Smooth muscle cell (in vitro differentiated cells): Measurements from ENCODE around the gene B3GAT1. TPM values are rescaled to one million over a fixed set of nuclear protein-coding genes. Genes with fewer than 3 reads are reported as not detected.

ENCODE experiments used
- DNase-seq: peaks from one replicate; lab custom pipeline; 2025; ENCODE audit not compliant: unreplicated experiment; lab: John Stamatoyannopoulos, UW
- H2AFZ ChIP-seq: fragments of 200-600 bp; sonication (generic); 2 replicates; pipeline ENCODE4 v1.6.0; 2016; ENCODE audit warnings: antibody characterized with exemption, low read depth, mild to moderate bottlenecking
- H3F3A ChIP-seq: fragments of 200-600 bp; sonication (generic); 2 replicates; pipeline ENCODE4 v1.6.0; 2017; ENCODE audit warnings: antibody characterized with exemption, low read depth
- H3K27ac ChIP-seq: fragments of 200-600 bp; sonication (generic); 2 replicates; pipeline ENCODE4 v1.5.1; 2016; ENCODE audit warnings: low read depth, mild to moderate bottlenecking
- H3K27me3 ChIP-seq: fragments of 200-600 bp; sonication (generic); 2 replicates; pipeline ENCODE4 v1.6.1; 2016; ENCODE audit warnings: low read depth, mild to moderate bottlenecking
- H3K36me3 ChIP-seq: fragments of 200-600 bp; sonication (generic); 2 replicates; pipeline ENCODE4 v1.5.1; 2016; ENCODE audit warnings: low read depth
- H3K4me1 ChIP-seq: fragments of 200-600 bp; sonication (generic); 2 replicates; pipeline ENCODE4 v1.5.1; 2016; ENCODE audit warnings: low read depth
- H3K4me2 ChIP-seq: fragments of 200-600 bp; sonication (generic); 2 replicates; pipeline ENCODE4 v1.6.0; 2016; ENCODE audit warnings: mild to moderate bottlenecking
- H3K4me3 ChIP-seq: fragments of 200-600 bp; sonication (generic); 2 replicates; pipeline ENCODE4 v1.5.1; 2016; ENCODE audit warnings: mild to moderate bottlenecking
- H3K79me2 ChIP-seq: fragments of 200-600 bp; sonication (generic); 2 replicates; pipeline ENCODE4 v1.6.0; 2016; ENCODE audit warnings: low read depth, mild to moderate bottlenecking
- H3K9ac ChIP-seq: fragments of 200-600 bp; sonication (generic); 2 replicates; pipeline ENCODE4 v1.6.0; 2016; ENCODE audit warnings: low read depth
- H3K9me3 ChIP-seq: fragments of 200-600 bp; sonication (generic); replicated peaks from 2 replicates; pipeline ENCODE4 v1.5.1; 2016; ENCODE audit warnings: low read depth
- H4K20me1 ChIP-seq: fragments of 200-600 bp; sonication (generic); 2 replicates; pipeline ENCODE4 v1.6.0; 2016; ENCODE audit warnings: low read depth
- WGBS: methylation state at CpG from one replicate; pipeline ENCODE4 v1.1.7; 2016; ENCODE audit warnings: low lambda C conversion rate; 5-methylcytosine and 5-hydroxymethylcytosine counted together
- polyA plus RNA-seq: library from polyadenylated mRNA; unstranded; fragments of >200 nt; fragmentation: Nextera tagmentation; extraction: Ambion mirVana; gene quantifications from 2 replicates; pipeline ENCODE4 v1.2.1, GENCODE V29; 2016
- total RNA-seq: library from RNA; depleted of rRNA; stranded (reverse); fragments of >200 nt; gene quantifications from 2 replicates; pipeline ENCODE4 v1.2.3, GENCODE V29; 2014
- TF ChIP-seq, protein P1 (sequence below): fragments of 200-600 bp; sonication (generic); IDR thresholded peaks from 2 replicates; pipeline ENCODE4 v1.5.1; 2017; ENCODE audit warnings: borderline replicate concordance, mild to moderate bottlenecking, antibody characterized with exemption; ENCODE audit not compliant: insufficient read depth, poor library complexity, severe bottlenecking

The B3GAT1 gene
- total and polyA plus RNA-seq, 2 experiments from 2014 or later: not detected

DNA sequence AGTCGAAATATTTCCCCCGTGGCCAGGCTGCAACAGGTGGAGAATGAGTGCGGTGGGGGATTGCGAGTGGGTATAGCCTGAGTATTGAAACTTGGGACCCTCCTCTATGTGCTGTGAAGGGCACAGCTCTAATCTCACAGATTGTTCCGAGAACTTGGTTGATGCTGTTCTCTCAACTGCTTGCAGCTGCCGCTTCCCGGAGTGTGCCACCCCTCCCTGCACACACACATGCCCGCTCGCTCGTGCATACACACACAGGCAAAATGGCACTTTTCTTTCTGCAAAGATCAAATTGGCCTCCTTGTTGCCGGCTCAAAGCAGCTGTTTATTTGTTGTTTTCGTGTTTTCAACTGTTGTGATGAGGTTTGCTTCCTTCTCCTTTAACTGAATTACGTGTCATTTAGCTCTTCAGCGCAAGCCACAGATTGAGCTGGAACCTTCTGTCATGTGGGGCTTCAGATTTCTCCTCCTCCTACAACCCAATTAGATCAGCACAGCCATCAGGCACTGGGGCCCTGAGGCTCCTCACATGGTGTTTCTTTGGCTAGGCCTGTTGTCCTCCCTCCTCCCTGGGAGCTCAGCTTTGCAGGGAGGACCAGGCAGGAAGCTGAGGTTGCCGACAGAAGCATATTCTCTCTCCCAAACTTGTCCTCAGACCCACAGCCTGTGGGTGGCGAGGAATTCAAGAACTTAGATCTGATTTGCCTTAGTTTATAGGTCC lies 13.9 kb upstream of the B3GAT1 start:
- H4K20me1 ChIP-seq: no peaks in the 10 kb centered on the region
- H3K36me3 ChIP-seq: no peaks in the 10 kb centered on the region
- TF ChIP-seq, protein P1, sequence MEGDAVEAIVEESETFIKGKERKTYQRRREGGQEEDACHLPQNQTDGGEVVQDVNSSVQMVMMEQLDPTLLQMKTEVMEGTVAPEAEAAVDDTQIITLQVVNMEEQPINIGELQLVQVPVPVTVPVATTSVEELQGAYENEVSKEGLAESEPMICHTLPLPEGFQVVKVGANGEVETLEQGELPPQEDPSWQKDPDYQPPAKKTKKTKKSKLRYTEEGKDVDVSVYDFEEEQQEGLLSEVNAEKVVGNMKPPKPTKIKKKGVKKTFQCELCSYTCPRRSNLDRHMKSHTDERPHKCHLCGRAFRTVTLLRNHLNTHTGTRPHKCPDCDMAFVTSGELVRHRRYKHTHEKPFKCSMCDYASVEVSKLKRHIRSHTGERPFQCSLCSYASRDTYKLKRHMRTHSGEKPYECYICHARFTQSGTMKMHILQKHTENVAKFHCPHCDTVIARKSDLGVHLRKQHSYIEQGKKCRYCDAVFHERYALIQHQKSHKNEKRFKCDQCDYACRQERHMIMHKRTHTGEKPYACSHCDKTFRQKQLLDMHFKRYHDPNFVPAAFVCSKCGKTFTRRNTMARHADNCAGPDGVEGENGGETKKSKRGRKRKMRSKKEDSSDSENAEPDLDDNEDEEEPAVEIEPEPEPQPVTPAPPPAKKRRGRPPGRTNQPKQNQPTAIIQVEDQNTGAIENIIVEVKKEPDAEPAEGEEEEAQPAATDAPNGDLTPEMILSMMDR: no peak
- H3K4me1 ChIP-seq: no peaks in the 10 kb centered on the region
- H3K9me3 ChIP-seq: no peaks in the 10 kb centered on the region
- no peak overlapping the region for H3K9ac ChIP-seq
- 85% methylated on average over 16 of the region's 16 CpGs for WGBS
- no peaks in the 10 kb centered on the region for H3F3A ChIP-seq
- H3K27ac ChIP-seq: no peak overlapping the region
- no peaks in the 10 kb centered on the region for H3K79me2 ChIP-seq
- DNase-seq: no peak
- no peak overlapping the region for H3K4me2 ChIP-seq
- no peak overlapping the region for H2AFZ ChIP-seq
- no peak overlapping the region for H3K4me3 ChIP-seq
- peaks cover 15% of the 10 kb centered on the region for H3K27me3 ChIP-seq

DNA sequence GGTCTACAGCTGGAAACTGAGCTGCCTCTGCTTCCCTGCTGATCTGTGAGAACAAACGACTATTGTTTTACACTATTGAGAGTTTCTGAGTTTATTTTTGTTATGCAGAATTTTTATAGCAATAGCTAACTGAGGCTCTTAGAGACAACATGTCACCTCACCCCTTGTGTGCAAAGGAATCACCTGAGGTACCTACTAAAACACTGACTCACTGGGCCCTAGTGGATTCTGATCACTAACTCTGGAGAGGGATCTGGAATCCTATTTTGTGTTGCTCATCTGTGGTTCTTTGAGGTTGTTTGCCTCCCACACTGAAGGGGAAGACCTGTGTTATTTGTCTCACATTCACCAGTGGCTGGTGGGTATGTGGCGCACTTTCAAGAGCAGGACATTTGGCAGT lies 13.4 kb upstream of the B3GAT1 start:
- no peak overlapping the region for H2AFZ ChIP-seq
- H3K4me3 ChIP-seq: no peak overlapping the region
- no peak for DNase-seq
- no peaks in the 10 kb centered on the region for H4K20me1 ChIP-seq
- no peak overlapping the region for H3K9ac ChIP-seq
- TF ChIP-seq, protein P1: no peak
- WGBS: 60% methylated on average over 2 of the region's 2 CpGs
- H3K27ac ChIP-seq: no peak overlapping the region
- no peaks in the 10 kb centered on the region for H3F3A ChIP-seq
- peaks cover 15% of the 10 kb centered on the region for H3K27me3 ChIP-seq
- H3K4me2 ChIP-seq: no peak overlapping the region
- H3K4me1 ChIP-seq: no peaks in the 10 kb centered on the region
- H3K36me3 ChIP-seq: no peaks in the 10 kb centered on the region
- no peaks in the 10 kb centered on the region for H3K9me3 ChIP-seq
- H3K79me2 ChIP-seq: no peaks in the 10 kb centered on the region

DNA sequence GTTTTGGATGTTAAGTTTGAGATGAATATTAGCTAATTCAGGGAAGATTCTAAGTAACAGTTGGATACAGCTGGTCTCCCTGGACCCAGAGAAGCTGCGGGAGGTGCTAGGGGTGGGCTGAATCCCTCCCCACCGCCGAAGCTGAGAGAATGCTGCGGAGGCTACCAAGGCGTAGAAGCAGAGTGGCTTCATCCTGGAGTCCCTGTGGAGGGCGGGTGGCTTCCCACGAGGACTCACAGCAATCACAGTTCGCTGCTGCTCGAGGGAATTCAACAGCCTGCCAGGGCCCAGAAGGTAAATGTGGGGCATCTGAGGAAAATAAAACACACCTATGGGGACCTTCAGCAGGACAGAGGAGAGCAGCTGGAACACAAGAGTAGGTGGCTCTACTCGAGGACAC lies 11.1 kb upstream of the B3GAT1 start:
- 85% methylated on average over 10 of the region's 10 CpGs for WGBS
- H3F3A ChIP-seq: no peaks in the 10 kb centered on the region

More for the DNA sequence above, 11.1 kb upstream of the B3GAT1 start:
- no peak for DNase-seq
- Histone ChIP-seq H3K4me2 (no peak overlapping the region), H2AFZ (no peak overlapping the region), H3K9ac (no peak overlapping the region), H3K27me3 (peaks cover 15% of the 10 kb centered on the region), H3K4me3 (no peak overlapping the region), H4K20me1 (no peaks in the 10 kb centered on the region), H3K36me3 (no peaks in the 10 kb centered on the region), H3K79me2 (no peaks in the 10 kb centered on the region), H3K9me3 (no peaks in the 10 kb centered on the region), H3K4me1 (no peaks in the 10 kb centered on the region), H3K27ac (no peak overlapping the region)
- TF ChIP-seq, protein P1: no peak
